GM12874 (cell line): ENCODE data around the gene FMR1NB.

Experiments used
- TF ChIP-seq, protein P1 (sequence below): IDR thresholded peaks from 2 replicates; pipeline ENCODE4 v1.5.1; 2011; ENCODE audit warnings: low read depth, mild to moderate bottlenecking, control low read depth, low read length, moderate library complexity; ENCODE audit not compliant: insufficient read depth

Gene FMR1NB

GRCh38 chrX:147957291-147957690 lies 23.8 kb upstream of the FMR1NB start:
- TF ChIP-seq, protein P1, sequence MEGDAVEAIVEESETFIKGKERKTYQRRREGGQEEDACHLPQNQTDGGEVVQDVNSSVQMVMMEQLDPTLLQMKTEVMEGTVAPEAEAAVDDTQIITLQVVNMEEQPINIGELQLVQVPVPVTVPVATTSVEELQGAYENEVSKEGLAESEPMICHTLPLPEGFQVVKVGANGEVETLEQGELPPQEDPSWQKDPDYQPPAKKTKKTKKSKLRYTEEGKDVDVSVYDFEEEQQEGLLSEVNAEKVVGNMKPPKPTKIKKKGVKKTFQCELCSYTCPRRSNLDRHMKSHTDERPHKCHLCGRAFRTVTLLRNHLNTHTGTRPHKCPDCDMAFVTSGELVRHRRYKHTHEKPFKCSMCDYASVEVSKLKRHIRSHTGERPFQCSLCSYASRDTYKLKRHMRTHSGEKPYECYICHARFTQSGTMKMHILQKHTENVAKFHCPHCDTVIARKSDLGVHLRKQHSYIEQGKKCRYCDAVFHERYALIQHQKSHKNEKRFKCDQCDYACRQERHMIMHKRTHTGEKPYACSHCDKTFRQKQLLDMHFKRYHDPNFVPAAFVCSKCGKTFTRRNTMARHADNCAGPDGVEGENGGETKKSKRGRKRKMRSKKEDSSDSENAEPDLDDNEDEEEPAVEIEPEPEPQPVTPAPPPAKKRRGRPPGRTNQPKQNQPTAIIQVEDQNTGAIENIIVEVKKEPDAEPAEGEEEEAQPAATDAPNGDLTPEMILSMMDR, result no peak

- TF ChIP-seq, protein P1, result no peak
These were observed 22.8 kb upstream of the FMR1NB start for GRCh38 chrX:147958291-147958690.

DNA sequence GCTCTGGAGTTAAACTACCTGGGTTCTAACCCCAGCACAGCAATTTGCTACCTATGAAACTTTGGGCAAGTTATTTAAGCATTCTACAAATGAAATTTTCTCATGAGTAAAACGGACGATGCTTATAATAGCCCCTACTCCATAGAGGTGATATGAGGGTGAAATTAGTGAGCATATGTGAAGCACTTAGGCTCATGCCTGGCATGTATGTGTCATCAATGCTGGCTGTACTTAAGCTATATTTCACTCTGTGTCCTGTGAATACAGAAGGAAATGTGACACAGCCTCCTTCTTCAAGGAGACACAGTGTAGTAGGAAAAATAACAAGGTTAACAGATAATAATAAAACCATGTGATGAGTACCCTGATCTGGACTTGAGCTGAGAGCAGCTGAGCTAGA lies 20.4 kb upstream of the FMR1NB start:
- TF ChIP-seq, protein P1, result no peak

DNA sequence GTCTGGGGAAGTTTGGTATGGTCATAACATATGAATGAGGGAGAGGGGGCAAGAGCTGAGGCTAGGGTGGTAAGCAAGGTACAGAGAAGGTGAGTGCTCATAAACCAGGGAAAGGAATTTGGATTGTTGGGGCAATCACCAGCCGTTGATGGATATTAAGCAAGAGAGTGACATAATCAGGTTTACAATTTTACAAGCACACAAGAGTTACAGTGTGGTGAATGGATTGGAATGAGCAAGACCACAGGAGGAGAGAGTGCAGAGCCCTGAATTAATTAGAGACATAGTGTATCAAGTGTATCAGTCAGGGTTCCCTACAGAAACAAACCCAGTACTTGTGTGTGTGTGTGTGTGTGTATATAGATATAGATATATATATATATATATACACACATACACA lies 18.7 kb upstream of the FMR1NB start:
- TF ChIP-seq, protein P1, result no peak

DNA sequence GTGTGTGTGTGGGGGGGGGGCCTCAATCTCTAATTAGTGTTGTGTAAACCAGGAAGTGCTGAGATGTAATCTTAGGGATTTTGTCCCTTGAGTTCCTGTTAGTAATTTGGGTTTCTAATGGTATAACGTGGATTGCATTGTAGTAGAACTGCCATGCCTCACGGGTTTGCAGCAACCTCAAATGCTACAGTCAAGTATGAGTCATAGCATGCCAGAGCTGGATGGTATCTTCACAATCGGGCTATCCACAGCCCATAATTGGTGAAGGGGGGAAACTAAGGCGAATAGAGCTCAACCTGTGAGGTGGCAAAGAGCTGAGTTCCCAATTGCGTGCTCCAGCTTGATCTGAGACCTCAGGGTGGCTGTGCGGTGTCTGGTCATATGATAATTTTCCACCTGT lies 2.2 kb upstream of the FMR1NB start:
- TF ChIP-seq, protein P1, result no peak

- TF ChIP-seq, protein P1, result no peak
These were observed 39.2 kb downstream of the FMR1NB start for GRCh38 chrX:148020329-148020728.

- TF ChIP-seq, protein P1, result no peak
These were observed 43.5 kb downstream of the FMR1NB start for GRCh38 chrX:148024425-148025148.
